GM12878 (cell line): ENCODE results near the gene PRCC. TPM values are rescaled to one million over a fixed set of nuclear protein-coding genes. Genes with fewer than 3 reads are reported as not detected.

ENCODE experiments used
- ATAC-seq: fragments of 200-7000 bp; cut with Tn5 transposase; 3 replicates; pipeline ENCODE4 v1.9.1; 2020; ENCODE audit warnings: mild to moderate bottlenecking, moderate library complexity
- BruUV-seq: library from RNA; stranded (reverse); fragments of 400-500 nt; replicated peaks from 2 replicates; lab custom pipeline; 2021; lab: Mats Ljungman, UMichigan
- CTCF ChIA-PET: fragments of 300-600 bp; sonication (Branson Sonifier 250); formaldehyde crosslinking; extraction: SDS; loops from one replicate; lab custom pipeline; 2021; ENCODE audit warnings: inconsistent platforms; lab: Yijun Ruan, JAX
- POLR2A ChIA-PET: fragments of 350-600 bp; formaldehyde crosslinking; extraction: SDS; loops from one replicate; lab custom pipeline; 2021; ENCODE audit warnings: inconsistent platforms; lab: Charles Lee
- RAD21 ChIA-PET: fragments of 300-600 bp; sonication (Branson Sonifier 250); formaldehyde crosslinking; loops from one replicate; lab custom pipeline; 2023; ENCODE audit warnings: antibody characterized with exemption; ENCODE audit not compliant: unreplicated experiment; lab: Charles Lee
- SMC1A ChIA-PET: fragments of 300-600 bp; sonication (Branson Sonifier 250); formaldehyde crosslinking; loops from one replicate; lab custom pipeline; 2023; ENCODE audit not compliant: unreplicated experiment, uncharacterized antibody; lab: Charles Lee
- DNase-seq: peaks from one replicate; pipeline ENCODE4 v3.0.0-alpha.2; 2011; ENCODE audit warnings: low read depth, low spot score
- FAIRE-seq: peaks from 3 replicates; lab custom pipeline; 2011; peaks lifted over from hg19 to GRCh38; lab: Jason Lieb, UNC
- H2AFZ ChIP-seq: 2 replicates; pipeline ENCODE4 v1.6.0; 2011; ENCODE audit warnings: low read depth, low read length, control low read depth; ENCODE audit not compliant: control insufficient read depth
- H3K27ac ChIP-seq: 2 replicates; pipeline ENCODE4 v1.5.1; 2011; ENCODE audit warnings: control low read depth; ENCODE audit not compliant: control insufficient read depth, insufficient read depth
- H3K27me3 ChIP-seq, 2 experiments: replicated peaks in 1 of 2; 2 replicates each; pipeline versions ENCODE4 v1.6.0 to v1.6.1; 2011; ENCODE audit warnings: low read length in 1 of 2; ENCODE audit not compliant: control insufficient read depth in 2 of 2, insufficient read depth in 2 of 2
- H3K36me3 ChIP-seq, 2 experiments: 2 replicates each; pipeline ENCODE4 v1.5.1; 2011; ENCODE audit warnings: low read length in 1 of 2; ENCODE audit not compliant: control insufficient read depth in 2 of 2, insufficient read depth in 2 of 2
- H3K4me1 ChIP-seq: 2 replicates; pipeline ENCODE4 v1.6.1; 2011; ENCODE audit warnings: mild to moderate bottlenecking, low read length, moderate library complexity, mixed read lengths; ENCODE audit not compliant: control insufficient read depth, insufficient read depth
- H3K4me2 ChIP-seq: 2 replicates; pipeline ENCODE4 v1.6.0; 2011; ENCODE audit warnings: control low read depth; ENCODE audit not compliant: control insufficient read depth, insufficient read depth
- H3K4me3 ChIP-seq: fragments of 200-600 bp; sonication (generic); 2 replicates; pipeline ENCODE4 v1.5.1; 2016
- H3K79me2 ChIP-seq: 2 replicates; pipeline ENCODE4 v1.6.0; 2011; ENCODE audit warnings: low read length; ENCODE audit not compliant: control insufficient read depth, insufficient read depth
- H3K9ac ChIP-seq: 2 replicates; pipeline ENCODE4 v1.8.0; 2011; ENCODE audit warnings: low read length, control low read depth, mixed read lengths; ENCODE audit not compliant: control insufficient read depth, insufficient read depth
- H3K9me3 ChIP-seq: replicated peaks from 3 replicates; pipeline ENCODE4 v1.5.1; 2011; ENCODE audit warnings: mild to moderate bottlenecking, low read length; ENCODE audit not compliant: control insufficient read depth, insufficient read depth
- H4K20me1 ChIP-seq: 2 replicates; pipeline ENCODE4 v1.6.0; 2011; ENCODE audit not compliant: control insufficient read depth, insufficient read depth
- MXI1 ChIP-seq: fragments of 150-350 bp; IDR thresholded peaks from 2 replicates; pipeline ENCODE4 v1.6.1; 2011; ENCODE audit warnings: low read depth, mild to moderate bottlenecking, inconsistent platforms, low read length, improper control_type of control experiment
- SIN3A ChIP-seq: IDR thresholded peaks from 2 replicates; pipeline ENCODE4 v1.6.1; 2012; ENCODE audit warnings: low read depth, low read length, improper control_type of control experiment
- SP1 ChIP-seq: IDR thresholded peaks from one replicate; pipeline ENCODE4 v1.6.1; 2011; ENCODE audit warnings: low read depth, low read length
- ZBTB33 ChIP-seq: fragments of 450-650 bp; IDR thresholded peaks from 2 replicates; pipeline ENCODE4 v1.6.1; 2017; ENCODE audit warnings: mild to moderate bottlenecking
- ZNF207 ChIP-seq: fragments of 450-650 bp; IDR thresholded peaks from 2 replicates; pipeline ENCODE4 v1.6.1; 2014; ENCODE audit warnings: antibody characterized with exemption, mild to moderate bottlenecking, borderline replicate concordance
- ZNF217 ChIP-seq: fragments of 450-650 bp; IDR thresholded peaks from 2 replicates; pipeline ENCODE4 v1.6.1; 2017; ENCODE audit warnings: antibody characterized with exemption, mild to moderate bottlenecking
- ZNF274 ChIP-seq: IDR thresholded peaks from one replicate; pipeline ENCODE4 v1.8.0; 2011; ENCODE audit not compliant: insufficient read length, insufficient read depth
- WGBS: methylation state at CpG from one replicate; pipeline ENCODE4 v1.1.6; 2016; ENCODE audit warnings: low lambda C conversion rate; ENCODE audit not compliant: insufficient replicate concordance, insufficient coverage; ENCODE audit errors: missing lambda C conversion rate; 5-methylcytosine and 5-hydroxymethylcytosine counted together
- in situ Hi-C: fragments of 300-500 bp; cut with MboI; formaldehyde crosslinking; loops from 9 replicates; pipeline ENCODE4 v1.14.3; 2018; ENCODE audit warnings: mixed read lengths
- intact Hi-C: fragments of 100-400 bp; cut with micrococcal nuclease; formaldehyde crosslinking; loops from one replicate; pipeline ENCODE4 v1.14.2; 2022; ENCODE audit not compliant: unreplicated experiment
- polyA plus RNA-seq, 11 experiments: library from polyadenylated mRNA; depleted of rRNA in 4 of 11; unstranded in 6 of 11; stranded (reverse) in 5 of 11; fragments of >200 nt; fragmentation: Nextera tagmentation in 4 of 11; fragmentation: Illumina TruSeq in 1 of 11; extraction: Ambion mirVana in 4 of 11; extraction: Trizol in 1 of 11; gene quantifications; 1 replicate in 1 of 11; 2 replicates in 10 of 11; pipeline versions ENCODE4 v1.2.1 to v1.2.3, GENCODE V29; 2011 to 2016; ENCODE audit warnings: inconsistent platforms in 2 of 11, missing spikeins in 2 of 11, low read depth in 1 of 11
- total RNA-seq, 4 experiments: library from RNA; depleted of rRNA in 3 of 4; stranded (reverse); fragments of >200 nt in 3 of 4; fragmentation: Illumina TruSeq in 1 of 4; extraction: Trizol in 1 of 4; gene quantifications; 2 replicates each; pipeline versions ENCODE4 v1.2.1 to v1.2.3, GENCODE V29; 2013 to 2021

Gene PRCC
- total and polyA plus RNA-seq, 10 of the 15 experiments (the other 5 are each of a cell fraction or from before 2014, with no cell fraction given): 23.8 to 132 (median 63.1) TPM

- Histone ChIP-seq H4K20me1 (no peaks in the 10 kb centered on the region), H2AFZ (no peak overlapping the region), H3K9ac (no peak overlapping the region), H3K4me3 (no peak overlapping the region), H3K4me1 (no peaks in the 10 kb centered on the region), H3K36me3 (no peaks in the 10 kb centered on the region), H3K4me2 (no peak overlapping the region), H3K27me3 (no peaks in the 10 kb centered on the region), H3K27ac (no peak overlapping the region), H3K79me2 (no peaks in the 10 kb centered on the region), H3K9me3 (no peaks in the 10 kb centered on the region)
- ChIA-PET CTCF (interaction anchor here (0.6 to 3.6 kb wide), 8 partner anchors 10 to 47 kb away, joined by 3 to 14 read pairs (median 6); partner anchors contain the start of gene NTRK1), SMC1A (interaction anchor here (0.6 to 2.2 kb wide), 6 partner anchors 11 to 302 kb away, joined by 3 to 8 read pairs (median 3); no protein-coding TSS in a partner anchor), RAD21 (interaction anchor here (1.3 to 1.4 kb wide), 2 partner anchors 97 to 252 kb away, joined by 3 to 4 read pairs; no protein-coding TSS in a partner anchor), POLR2A (interaction anchor here (0.6 kb wide), 3 partner anchors 50 to 1847 kb away, joined by 3 to 5 read pairs (median 4); no protein-coding TSS in a partner anchor)
- no peak for DNase-seq
- FAIRE-seq: no peak
- TF ChIP-seq ZNF274: no peak
- TF ChIP-seq ZNF207: no peak
- no peak for TF ChIP-seq ZNF217
- TF ChIP-seq SIN3A: no peak
- no peak for TF ChIP-seq ZBTB33
- no peak for TF ChIP-seq MXI1
- no peak for TF ChIP-seq SP1
- in situ Hi-C loops: no loop called here
- intact Hi-C loops: no loop called here
- 0% methylated on average over 1 of the region's 1 CpG for WGBS
- no peak for ATAC-seq
- BruUV-seq: no TSS peak
These were observed 55.3 kb downstream of the PRCC start for GRCh38 chr1:156822680-156823079.
